Choroid plexus epithelial cell (primary cell): ENCODE results near the gene SYF2.
A peak's percentile ranks its signal among the peaks of the same experiment; 100 is the strongest.
"Not testable (repeated sequence)": the region's sequence is repeated elsewhere in the genome, so short reads cannot be mapped to it uniquely, and the experiment has no call there.

Source experiments
- DNase-seq: peaks from one replicate; pipeline ENCODE4 v3.0.0-alpha.2; 2010; ENCODE audit warnings: low read depth
- H3K4me3 ChIP-seq: 2 replicates; pipeline ENCODE4 v1.5.1; 2011; ENCODE audit warnings: low read depth, mild to moderate bottlenecking, control low read depth, low read length, moderate library complexity
- CTCF ChIP-seq: conservative IDR thresholded peaks from 2 replicates; pipeline ENCODE4 v1.5.1; 2011; ENCODE audit warnings: low read depth, mild to moderate bottlenecking, control low read depth, inconsistent platforms, low read length, moderate library complexity

The SYF2 gene

GRCh38 chr1:25238046-25238445, 5.7 kb upstream of the SYF2 start:
- DNase-seq = no peak
- TF ChIP-seq CTCF = no peak
- no peak overlapping the region for H3K4me3 ChIP-seq

- H3K4me3 ChIP-seq, DNase-seq: not testable (repeated sequence)
Observed at GRCh38 chr1:25236261-25236660, 4.0 kb upstream of the SYF2 start.

- DNase-seq, H3K4me3 ChIP-seq: not testable (repeated sequence)
Observed at GRCh38 chr1:25235411-25235810, 3.1 kb upstream of the SYF2 start.

- peak; percentile 4 for TF ChIP-seq CTCF
- H3K4me3 ChIP-seq = peak overlapping the region; percentile 92
- DNase-seq = peak; percentile 97
Observed at GRCh38 chr1:25232866-25233784, 823 bp upstream of the SYF2 start.

GRCh38 chr1:25223471-25223870, 8.8 kb downstream of the SYF2 start:
- H3K4me3 ChIP-seq = no peak overlapping the region
- TF ChIP-seq CTCF = no peak
- DNase-seq = peak; percentile 60

- DNase-seq = no peak
- no peak overlapping the region for H3K4me3 ChIP-seq
- no peak for TF ChIP-seq CTCF
Observed at GRCh38 chr1:25222606-25223005, 9.7 kb downstream of the SYF2 start.

- no peak overlapping the region for H3K4me3 ChIP-seq
- no peak for DNase-seq
- no peak for TF ChIP-seq CTCF
Observed at GRCh38 chr1:25220666-25221065, 11.6 kb downstream of the SYF2 start.

- no peak for TF ChIP-seq CTCF
- H3K4me3 ChIP-seq = no peak overlapping the region
- no peak for DNase-seq
Observed at GRCh38 chr1:25219661-25220251, 12.5 kb downstream of the SYF2 start.
